ENCODE measurements around the gene GPD1.

The GPD1 gene

GRCh38 chr12:50112456-50113218 is 8.8 kb downstream of the GPD1 start:
- TF ChIP-seq EP300 (IDR thresholded peaks at IDR 0.05; ENCODE audit: borderline replicate concordance) (no peak), YY1 (IDR thresholded peaks at IDR 0.05; ENCODE audit: low read depth) (peak; percentile 51; the same call in 1 of the 2 replicates), RAD21 (IDR thresholded peaks at IDR 0.05; ENCODE audit: low read depth) (peak; percentile 22; the same call in 1 of the 2 replicates), ZBTB7A (IDR thresholded peaks at IDR 0.05; ENCODE audit: low read depth) (no peak), REST (IDR thresholded peaks at IDR 0.05; ENCODE audit: low read depth) (no peak), TEAD4 (IDR thresholded peaks at IDR 0.05) (peak; percentile 8; the same call in 1 of the 2 replicates), FOXM1 (IDR thresholded peaks at IDR 0.05; ENCODE audit: borderline replicate concordance, low read depth) (no peak), EGR1 (IDR thresholded peaks at IDR 0.05) (no peak), TAF1 (IDR thresholded peaks at IDR 0.05; ENCODE audit: low read depth) (no peak), CREB1 (IDR thresholded peaks at IDR 0.05; ENCODE audit: low read depth) (no peak), CEBPB (IDR thresholded peaks at IDR 0.05) (no peak), TCF12 (IDR thresholded peaks at IDR 0.05; ENCODE audit: low read depth) (no peak), NFIC (IDR thresholded peaks at IDR 0.05) (no peak), MAX (IDR thresholded peaks at IDR 0.05) (no peak), USF1 (IDR thresholded peaks at IDR 0.05) (no peak)

- no peak for TF ChIP-seq USF1 (IDR thresholded peaks at IDR 0.05)
- TF ChIP-seq CREB1 (IDR thresholded peaks at IDR 0.05; ENCODE audit: low read depth) = no peak
- TF ChIP-seq TEAD4 (IDR thresholded peaks at IDR 0.05) = no peak
- TF ChIP-seq FOXM1 (IDR thresholded peaks at IDR 0.05; ENCODE audit: borderline replicate concordance, low read depth) = no peak
- no peak for TF ChIP-seq RAD21 (IDR thresholded peaks at IDR 0.05; ENCODE audit: low read depth)
- TF ChIP-seq TAF1 (IDR thresholded peaks at IDR 0.05; ENCODE audit: low read depth) = no peak
- TF ChIP-seq NFIC (IDR thresholded peaks at IDR 0.05) = no peak
These were observed 13.3 kb downstream of the GPD1 start for GRCh38 chr12:50117057-50117622.

- TF ChIP-seq YY1 (IDR thresholded peaks at IDR 0.05; ENCODE audit: low read depth) = no peak
- no peak for TF ChIP-seq FOXM1 (IDR thresholded peaks at IDR 0.05; ENCODE audit: borderline replicate concordance, low read depth)
These were observed 15.6 kb downstream of the GPD1 start for GRCh38 chr12:50119387-50119786.

GRCh38 chr12:50120521-50120920 is 16.7 kb downstream of the GPD1 start:
- TF ChIP-seq MAX (IDR thresholded peaks at IDR 0.05) (no peak), USF1 (IDR thresholded peaks at IDR 0.05) (no peak), TCF12 (IDR thresholded peaks at IDR 0.05; ENCODE audit: low read depth) (no peak), TEAD4 (IDR thresholded peaks at IDR 0.05) (no peak), NFIC (IDR thresholded peaks at IDR 0.05) (no peak), REST (IDR thresholded peaks at IDR 0.05; ENCODE audit: low read depth) (no peak)

GRCh38 chr12:50120953-50121352 is 17.1 kb downstream of the GPD1 start:
- no peak for TF ChIP-seq TCF12 (IDR thresholded peaks at IDR 0.05; ENCODE audit: low read depth)
- no peak for TF ChIP-seq FOXM1 (IDR thresholded peaks at IDR 0.05; ENCODE audit: borderline replicate concordance, low read depth)
- TF ChIP-seq EP300 (IDR thresholded peaks at IDR 0.05; ENCODE audit: borderline replicate concordance) = no peak
- TF ChIP-seq MAX (IDR thresholded peaks at IDR 0.05) = no peak
- no peak for TF ChIP-seq REST (IDR thresholded peaks at IDR 0.05; ENCODE audit: low read depth)
- TF ChIP-seq USF1 (IDR thresholded peaks at IDR 0.05) = no peak
